OCI-LY7 (cell line): Measurements from ENCODE around the gene RFPL1.

Experiments
- EZH2phosphoT487 ChIP-seq: fragments of 200-600 bp; sonication (generic); IDR thresholded peaks from 2 replicates; pipeline ENCODE4 v1.6.1; 2018; ENCODE audit warnings: low read depth, borderline replicate concordance, mild to moderate bottlenecking, mixed run types, antibody characterized with exemption, low read length, moderate library complexity, mixed read lengths
- TF ChIP-seq, protein P1 (sequence below): fragments of 200-600 bp; sonication (generic); conservative IDR thresholded peaks from 2 replicates; pipeline ENCODE4 v1.5.1; 2014; ENCODE audit warnings: mild to moderate bottlenecking, antibody characterized with exemption, low read length, moderate library complexity, mixed read lengths

GRCh38 chr22:29390270-29390669, 48.1 kb upstream of the RFPL1 start:
- TF ChIP-seq, protein P1, sequence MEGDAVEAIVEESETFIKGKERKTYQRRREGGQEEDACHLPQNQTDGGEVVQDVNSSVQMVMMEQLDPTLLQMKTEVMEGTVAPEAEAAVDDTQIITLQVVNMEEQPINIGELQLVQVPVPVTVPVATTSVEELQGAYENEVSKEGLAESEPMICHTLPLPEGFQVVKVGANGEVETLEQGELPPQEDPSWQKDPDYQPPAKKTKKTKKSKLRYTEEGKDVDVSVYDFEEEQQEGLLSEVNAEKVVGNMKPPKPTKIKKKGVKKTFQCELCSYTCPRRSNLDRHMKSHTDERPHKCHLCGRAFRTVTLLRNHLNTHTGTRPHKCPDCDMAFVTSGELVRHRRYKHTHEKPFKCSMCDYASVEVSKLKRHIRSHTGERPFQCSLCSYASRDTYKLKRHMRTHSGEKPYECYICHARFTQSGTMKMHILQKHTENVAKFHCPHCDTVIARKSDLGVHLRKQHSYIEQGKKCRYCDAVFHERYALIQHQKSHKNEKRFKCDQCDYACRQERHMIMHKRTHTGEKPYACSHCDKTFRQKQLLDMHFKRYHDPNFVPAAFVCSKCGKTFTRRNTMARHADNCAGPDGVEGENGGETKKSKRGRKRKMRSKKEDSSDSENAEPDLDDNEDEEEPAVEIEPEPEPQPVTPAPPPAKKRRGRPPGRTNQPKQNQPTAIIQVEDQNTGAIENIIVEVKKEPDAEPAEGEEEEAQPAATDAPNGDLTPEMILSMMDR = no peak
- TF ChIP-seq EZH2phosphoT487 = no peak
